PFSK-1 (cell line): ENCODE results near the gene WDFY3.

Source experiments
- FOXP2 ChIP-seq: optimal IDR thresholded peaks from 2 replicates; pipeline ENCODE3; 2011; ENCODE audit warnings: borderline replicate concordance, control low read depth, inconsistent platforms; ENCODE audit not compliant: insufficient read depth; ENCODE audit errors: extremely low read length, extremely low read depth
- POLR2AphosphoS5 ChIP-seq: IDR thresholded peaks from 2 replicates; pipeline ENCODE4 v1.6.1; 2012; ENCODE audit warnings: low read depth, mild to moderate bottlenecking, control low read depth, low read length, moderate library complexity
- SIN3A ChIP-seq: IDR thresholded peaks from 2 replicates; pipeline ENCODE4 v1.6.1; 2012; ENCODE audit warnings: mild to moderate bottlenecking, low read length, moderate library complexity, borderline replicate concordance; ENCODE audit not compliant: insufficient read depth
- TAF1 ChIP-seq: IDR thresholded peaks from 2 replicates; pipeline ENCODE4 v1.6.1; 2012; ENCODE audit warnings: low read length, control low read depth, borderline replicate concordance; ENCODE audit not compliant: insufficient read depth
- TF ChIP-seq, protein P1 (sequence below), 2 experiments: IDR thresholded peaks; 2 replicates each; pipeline versions ENCODE4 v1.6.1 to v1.8.0; 2011 to 2012; ENCODE audit warnings: low read depth in 2 of 2, low read length in 2 of 2, control low read depth in 1 of 2, inconsistent platforms in 1 of 2, mild to moderate bottlenecking in 1 of 2, moderate library complexity in 1 of 2; ENCODE audit not compliant: insufficient read depth in 1 of 2

WDFY3 gene

GRCh38 chr4:84962102-84962501, 4.4 kb downstream of the WDFY3 start:
- TF ChIP-seq, protein P1, sequence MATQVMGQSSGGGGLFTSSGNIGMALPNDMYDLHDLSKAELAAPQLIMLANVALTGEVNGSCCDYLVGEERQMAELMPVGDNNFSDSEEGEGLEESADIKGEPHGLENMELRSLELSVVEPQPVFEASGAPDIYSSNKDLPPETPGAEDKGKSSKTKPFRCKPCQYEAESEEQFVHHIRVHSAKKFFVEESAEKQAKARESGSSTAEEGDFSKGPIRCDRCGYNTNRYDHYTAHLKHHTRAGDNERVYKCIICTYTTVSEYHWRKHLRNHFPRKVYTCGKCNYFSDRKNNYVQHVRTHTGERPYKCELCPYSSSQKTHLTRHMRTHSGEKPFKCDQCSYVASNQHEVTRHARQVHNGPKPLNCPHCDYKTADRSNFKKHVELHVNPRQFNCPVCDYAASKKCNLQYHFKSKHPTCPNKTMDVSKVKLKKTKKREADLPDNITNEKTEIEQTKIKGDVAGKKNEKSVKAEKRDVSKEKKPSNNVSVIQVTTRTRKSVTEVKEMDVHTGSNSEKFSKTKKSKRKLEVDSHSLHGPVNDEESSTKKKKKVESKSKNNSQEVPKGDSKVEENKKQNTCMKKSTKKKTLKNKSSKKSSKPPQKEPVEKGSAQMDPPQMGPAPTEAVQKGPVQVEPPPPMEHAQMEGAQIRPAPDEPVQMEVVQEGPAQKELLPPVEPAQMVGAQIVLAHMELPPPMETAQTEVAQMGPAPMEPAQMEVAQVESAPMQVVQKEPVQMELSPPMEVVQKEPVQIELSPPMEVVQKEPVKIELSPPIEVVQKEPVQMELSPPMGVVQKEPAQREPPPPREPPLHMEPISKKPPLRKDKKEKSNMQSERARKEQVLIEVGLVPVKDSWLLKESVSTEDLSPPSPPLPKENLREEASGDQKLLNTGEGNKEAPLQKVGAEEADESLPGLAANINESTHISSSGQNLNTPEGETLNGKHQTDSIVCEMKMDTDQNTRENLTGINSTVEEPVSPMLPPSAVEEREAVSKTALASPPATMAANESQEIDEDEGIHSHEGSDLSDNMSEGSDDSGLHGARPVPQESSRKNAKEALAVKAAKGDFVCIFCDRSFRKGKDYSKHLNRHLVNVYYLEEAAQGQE (IDR thresholded peaks at IDR 0.05; ENCODE audit: insufficient read depth in 1 of 2, low read depth in 2 of 2, low read length in 2 of 2), result no peak
- TF ChIP-seq POLR2AphosphoS5 (no peak), TAF1 (no peak), SIN3A (no peak), FOXP2 (no peak)

DNA sequence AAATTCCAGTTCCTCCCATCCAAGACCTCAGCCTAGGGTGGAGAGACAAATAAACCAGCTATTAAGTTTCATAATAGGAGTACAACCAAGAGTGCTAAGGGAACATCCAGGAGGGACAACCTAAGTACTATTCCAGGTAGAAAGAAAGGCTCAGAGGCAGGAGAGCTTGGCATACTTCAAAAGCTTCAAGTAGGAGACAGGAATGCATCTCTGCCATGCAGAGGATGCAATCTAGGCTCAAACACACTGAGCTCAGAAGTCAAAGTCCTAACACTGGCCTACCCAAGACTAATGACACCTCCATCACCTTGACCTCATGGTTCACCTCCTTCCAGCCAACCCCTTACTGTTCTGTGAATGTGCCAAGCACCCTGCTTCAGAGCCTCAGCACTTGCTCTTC, 8.1 kb downstream of the WDFY3 start:
- TF ChIP-seq FOXP2 (no peak), SIN3A (no peak), POLR2AphosphoS5 (no peak), TAF1 (no peak)
- TF ChIP-seq, protein P1 (IDR thresholded peaks at IDR 0.05; ENCODE audit: insufficient read depth in 1 of 2, low read depth in 2 of 2, low read length in 2 of 2), result no peak

GRCh38 chr4:84957514-84958420, 8.7 kb downstream of the WDFY3 start:
- TF ChIP-seq TAF1, result no peak
- no peak for TF ChIP-seq FOXP2
- no peak for TF ChIP-seq POLR2AphosphoS5
- TF ChIP-seq, protein P1 (IDR thresholded peaks at IDR 0.05; ENCODE audit: insufficient read depth in 1 of 2, low read depth in 2 of 2, low read length in 2 of 2), result no peak
- no peak for TF ChIP-seq SIN3A

DNA sequence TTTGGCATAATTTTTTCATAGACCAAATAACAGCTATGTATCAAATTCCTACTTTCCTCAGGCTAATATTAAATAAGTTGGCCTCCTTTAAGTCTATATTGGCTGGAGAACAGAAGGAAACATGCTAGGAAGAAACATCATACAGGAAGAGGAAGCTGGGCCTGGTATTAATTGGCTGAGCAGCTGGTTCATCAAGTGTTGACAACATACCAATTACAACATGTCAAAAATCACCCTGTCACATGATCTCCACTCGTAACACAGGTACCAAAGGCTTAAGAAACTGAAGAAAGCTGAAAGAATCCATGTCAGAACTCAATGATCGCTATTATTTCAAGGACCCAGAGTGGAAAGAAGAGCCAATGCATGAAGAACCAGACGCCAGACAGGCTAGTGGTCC, 10.5 kb downstream of the WDFY3 start:
- TF ChIP-seq, protein P1 (IDR thresholded peaks at IDR 0.05; ENCODE audit: insufficient read depth in 1 of 2, low read depth in 2 of 2, low read length in 2 of 2), result no peak
- no peak for TF ChIP-seq SIN3A
- TF ChIP-seq TAF1, result no peak
- no peak for TF ChIP-seq POLR2AphosphoS5
- no peak for TF ChIP-seq FOXP2
